Loucy (cell line): Measurements from ENCODE around the gene IL12A.

Source experiments
- CTCF ChIP-seq: fragments of 200-600 bp; sonication (generic); conservative IDR thresholded peaks from 2 replicates; pipeline ENCODE4 v1.5.1; 2014; ENCODE audit warnings: mild to moderate bottlenecking, antibody characterized with exemption, low read length
- EZH2phosphoT487 ChIP-seq: fragments of 200-600 bp; IDR thresholded peaks from 2 replicates; pipeline ENCODE4 v1.6.1; 2018; ENCODE audit warnings: antibody characterized with exemption, mild to moderate bottlenecking, moderate library complexity, borderline replicate concordance

DNA sequence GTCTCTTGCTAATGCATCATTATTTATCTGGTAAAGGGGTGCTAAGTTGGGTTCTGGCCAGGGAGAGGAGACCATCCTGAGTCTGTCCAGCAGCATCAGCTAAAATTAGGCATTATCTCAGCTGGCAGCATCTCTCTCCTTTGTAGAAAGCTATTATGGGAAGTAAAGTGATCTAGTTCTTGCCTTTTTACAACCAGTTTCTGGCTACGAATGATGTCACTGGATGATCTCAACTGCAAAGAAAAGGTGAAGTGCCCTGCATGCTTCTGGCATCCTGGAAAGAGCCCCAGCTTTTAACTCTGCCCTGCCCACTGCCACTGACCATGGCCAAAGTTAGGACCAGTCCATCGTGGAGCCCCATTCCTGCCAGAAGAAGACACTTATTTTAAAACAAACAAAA lies 37.1 kb upstream of the IL12A start:
- TF ChIP-seq CTCF (no peak), EZH2phosphoT487 (no peak)
